KBM-7 (cell line): ENCODE results near the gene DNAH5.
"Not testable (repeated sequence)": the region's sequence is repeated elsewhere in the genome, so short reads cannot be mapped to it uniquely, and the experiment has no call there.

ENCODE experiments used
- DNase-seq: peaks from one replicate; pipeline ENCODE4 v3.0.0-alpha.2; 2015
- in situ Hi-C: fragments of 300-500 bp; cut with MboI; formaldehyde crosslinking; loops from 2 replicates; pipeline ENCODE4 v1.14.3; 2020; ENCODE audit warnings: low sequenced_read_pairs, low pct_unique_long_range_greater_than_20kb, mixed read lengths

Gene DNAH5, protein sequence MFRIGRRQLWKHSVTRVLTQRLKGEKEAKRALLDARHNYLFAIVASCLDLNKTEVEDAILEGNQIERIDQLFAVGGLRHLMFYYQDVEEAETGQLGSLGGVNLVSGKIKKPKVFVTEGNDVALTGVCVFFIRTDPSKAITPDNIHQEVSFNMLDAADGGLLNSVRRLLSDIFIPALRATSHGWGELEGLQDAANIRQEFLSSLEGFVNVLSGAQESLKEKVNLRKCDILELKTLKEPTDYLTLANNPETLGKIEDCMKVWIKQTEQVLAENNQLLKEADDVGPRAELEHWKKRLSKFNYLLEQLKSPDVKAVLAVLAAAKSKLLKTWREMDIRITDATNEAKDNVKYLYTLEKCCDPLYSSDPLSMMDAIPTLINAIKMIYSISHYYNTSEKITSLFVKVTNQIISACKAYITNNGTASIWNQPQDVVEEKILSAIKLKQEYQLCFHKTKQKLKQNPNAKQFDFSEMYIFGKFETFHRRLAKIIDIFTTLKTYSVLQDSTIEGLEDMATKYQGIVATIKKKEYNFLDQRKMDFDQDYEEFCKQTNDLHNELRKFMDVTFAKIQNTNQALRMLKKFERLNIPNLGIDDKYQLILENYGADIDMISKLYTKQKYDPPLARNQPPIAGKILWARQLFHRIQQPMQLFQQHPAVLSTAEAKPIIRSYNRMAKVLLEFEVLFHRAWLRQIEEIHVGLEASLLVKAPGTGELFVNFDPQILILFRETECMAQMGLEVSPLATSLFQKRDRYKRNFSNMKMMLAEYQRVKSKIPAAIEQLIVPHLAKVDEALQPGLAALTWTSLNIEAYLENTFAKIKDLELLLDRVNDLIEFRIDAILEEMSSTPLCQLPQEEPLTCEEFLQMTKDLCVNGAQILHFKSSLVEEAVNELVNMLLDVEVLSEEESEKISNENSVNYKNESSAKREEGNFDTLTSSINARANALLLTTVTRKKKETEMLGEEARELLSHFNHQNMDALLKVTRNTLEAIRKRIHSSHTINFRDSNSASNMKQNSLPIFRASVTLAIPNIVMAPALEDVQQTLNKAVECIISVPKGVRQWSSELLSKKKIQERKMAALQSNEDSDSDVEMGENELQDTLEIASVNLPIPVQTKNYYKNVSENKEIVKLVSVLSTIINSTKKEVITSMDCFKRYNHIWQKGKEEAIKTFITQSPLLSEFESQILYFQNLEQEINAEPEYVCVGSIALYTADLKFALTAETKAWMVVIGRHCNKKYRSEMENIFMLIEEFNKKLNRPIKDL (N-terminal part only)

DNA sequence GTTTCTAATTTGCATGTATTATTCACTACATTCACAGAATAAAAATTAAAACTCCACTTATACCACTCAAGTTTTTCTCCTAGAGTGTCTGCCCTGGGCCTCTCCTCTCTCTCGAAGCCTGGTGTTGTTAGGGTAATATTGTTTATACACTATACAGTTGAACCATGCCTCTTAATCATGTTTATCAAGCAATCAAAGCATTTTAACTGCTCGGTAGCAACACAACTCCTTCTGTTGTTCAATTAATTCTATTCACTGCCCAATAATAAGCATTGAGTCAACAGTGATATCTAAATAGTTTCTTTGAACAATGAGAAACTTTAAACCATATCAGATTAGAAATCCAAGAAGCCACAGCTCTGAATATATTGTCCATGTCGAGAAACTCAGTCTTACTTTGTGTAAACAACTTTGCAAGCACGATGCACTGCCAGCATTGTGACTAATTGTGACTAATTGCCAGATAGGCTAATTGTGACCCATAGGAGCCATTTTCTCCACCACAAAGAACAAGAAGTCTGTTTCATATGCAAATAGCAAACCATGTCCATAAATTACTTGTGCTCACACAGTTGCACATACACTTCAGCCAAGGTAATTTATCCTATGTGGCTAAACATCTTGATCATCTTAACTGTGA is at the start of gene DNAH5:
TSS of gene DNAH5 (minus strand) at position 129 of the 640 bp plus-strand sequence. CDS start 250 bp downstream, outside the sequence.
- DNase-seq, result no peak

GRCh38 chr5:13993926-13994325 is 49.4 kb upstream of the DNAH5 start:
- no peak for DNase-seq
- in situ Hi-C loops, result loop anchor here (25.0 kb wide), 2 partner anchors 268 to 643 kb away; no protein-coding TSS in a partner anchor

More for the DNA sequence above, at the start of gene DNAH5:
- in situ Hi-C loops, result no loop called here

GRCh38 chr5:13992795-13993194 is 48.3 kb upstream of the DNAH5 start:
- in situ Hi-C loops, result loop anchor here (25.0 kb wide), 2 partner anchors 270 to 645 kb away; no protein-coding TSS in a partner anchor

GRCh38 chr5:13991365-13991764 is 46.9 kb upstream of the DNAH5 start:
- in situ Hi-C loops, result loop anchor here (25.0 kb wide), 2 partner anchors 271 to 646 kb away; no protein-coding TSS in a partner anchor
- DNase-seq, result no peak

More at GRCh38 chr5:13992795-13993194, 48.3 kb upstream of the DNAH5 start:
- no peak for DNase-seq

DNA sequence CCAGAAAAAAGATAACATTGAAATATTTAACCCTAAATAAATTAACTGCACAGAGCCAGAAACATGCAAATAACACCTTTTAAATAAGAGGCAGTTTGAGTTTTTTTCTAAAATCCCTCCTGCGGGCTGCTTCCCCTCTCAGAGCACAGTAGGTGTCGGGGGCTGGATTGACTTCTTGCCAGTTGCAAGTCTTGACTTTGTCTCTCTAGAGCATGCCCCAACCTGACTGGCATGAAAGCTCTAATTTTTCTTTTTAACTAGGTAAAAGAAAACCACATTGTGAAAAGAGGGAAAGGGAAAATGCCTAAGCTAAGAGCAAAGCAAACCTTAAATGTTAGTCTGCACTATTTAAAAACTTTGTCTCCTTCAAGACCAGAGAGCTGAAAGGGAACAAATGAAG is 46.4 kb upstream of the DNAH5 start:
- in situ Hi-C loops, result loop anchor here (25.0 kb wide), 2 partner anchors 271 to 646 kb away; no protein-coding TSS in a partner anchor
- DNase-seq, result no peak

GRCh38 chr5:13989832-13990231 is 45.3 kb upstream of the DNAH5 start:
- no peak for DNase-seq
- in situ Hi-C loops, result loop anchor here (25.0 kb wide), 2 partner anchors 272 to 647 kb away; no protein-coding TSS in a partner anchor

DNA sequence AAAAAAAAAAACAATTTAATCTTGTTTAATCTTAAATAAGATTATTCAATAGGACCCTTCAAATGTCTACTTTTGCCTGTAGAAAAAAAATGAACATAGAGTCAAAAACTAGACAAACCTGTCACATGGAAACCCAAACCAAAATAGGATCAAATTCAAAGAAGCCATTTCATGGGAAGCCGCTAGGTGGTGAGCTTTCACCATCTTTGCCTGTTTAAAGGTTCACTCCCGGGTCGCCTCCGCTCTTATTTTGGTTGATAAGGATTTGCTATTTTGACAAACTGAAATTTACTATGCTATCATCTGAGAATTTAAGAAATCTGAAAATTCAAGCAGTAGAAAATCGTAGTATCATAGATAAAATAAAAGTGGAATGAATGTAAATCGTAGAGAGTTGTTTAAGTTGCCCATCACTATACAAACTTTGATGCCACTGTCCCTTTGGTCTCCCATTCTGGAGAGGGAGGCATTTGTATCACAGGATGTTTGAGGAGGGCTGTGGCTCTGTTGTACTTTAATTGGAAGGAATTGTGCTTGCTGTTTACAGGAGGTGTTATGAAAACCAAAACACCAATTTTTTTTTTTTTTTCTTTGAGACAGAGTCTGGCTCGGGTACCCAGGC is 43.5 kb upstream of the DNAH5 start:
- in situ Hi-C loops, result loop anchor here (25.0 kb wide), 2 partner anchors 274 to 649 kb away; no protein-coding TSS in a partner anchor
- DNase-seq, result peak; percentile 73

DNA sequence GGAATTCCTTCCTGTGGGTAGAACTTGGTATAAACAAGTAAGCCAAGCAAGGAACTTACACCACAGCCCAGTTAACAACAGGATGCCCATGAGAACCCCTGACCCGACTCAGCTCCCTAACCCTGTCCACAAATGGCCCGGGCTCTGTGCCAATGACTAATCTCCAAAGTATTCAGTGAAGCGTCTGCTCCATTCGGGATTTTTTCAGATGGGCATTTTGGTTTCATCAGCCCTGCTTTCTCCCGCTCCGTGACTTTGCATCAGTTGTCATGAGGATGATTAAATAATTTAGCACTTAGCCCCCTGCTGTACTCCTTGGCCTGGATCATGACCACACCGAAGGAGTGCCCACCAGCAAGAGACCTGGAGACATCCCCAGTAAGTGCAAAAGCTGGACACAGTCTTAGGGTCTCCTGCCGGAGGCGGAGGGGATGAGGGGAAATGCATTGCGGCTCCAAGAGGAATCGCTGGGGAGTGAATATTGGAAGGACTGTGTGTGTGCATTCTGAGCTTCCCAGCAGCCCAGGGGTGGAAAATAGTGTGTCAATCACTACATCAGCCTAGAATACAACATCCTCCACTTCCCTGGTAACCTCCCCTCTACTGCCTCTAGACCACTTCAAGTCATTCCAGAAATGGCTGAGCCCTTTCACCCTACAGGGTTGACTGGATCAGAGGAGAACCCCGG is 41.4 kb upstream of the DNAH5 start:
- in situ Hi-C loops, result loop anchor here (25.0 kb wide), 2 partner anchors 276 to 651 kb away; no protein-coding TSS in a partner anchor
- no peak for DNase-seq

GRCh38 chr5:13984888-13985287 is 40.4 kb upstream of the DNAH5 start:
- in situ Hi-C loops, result loop anchor here (25.0 kb wide), 2 partner anchors 277 to 652 kb away; no protein-coding TSS in a partner anchor
- DNase-seq, result not testable (repeated sequence)

DNA sequence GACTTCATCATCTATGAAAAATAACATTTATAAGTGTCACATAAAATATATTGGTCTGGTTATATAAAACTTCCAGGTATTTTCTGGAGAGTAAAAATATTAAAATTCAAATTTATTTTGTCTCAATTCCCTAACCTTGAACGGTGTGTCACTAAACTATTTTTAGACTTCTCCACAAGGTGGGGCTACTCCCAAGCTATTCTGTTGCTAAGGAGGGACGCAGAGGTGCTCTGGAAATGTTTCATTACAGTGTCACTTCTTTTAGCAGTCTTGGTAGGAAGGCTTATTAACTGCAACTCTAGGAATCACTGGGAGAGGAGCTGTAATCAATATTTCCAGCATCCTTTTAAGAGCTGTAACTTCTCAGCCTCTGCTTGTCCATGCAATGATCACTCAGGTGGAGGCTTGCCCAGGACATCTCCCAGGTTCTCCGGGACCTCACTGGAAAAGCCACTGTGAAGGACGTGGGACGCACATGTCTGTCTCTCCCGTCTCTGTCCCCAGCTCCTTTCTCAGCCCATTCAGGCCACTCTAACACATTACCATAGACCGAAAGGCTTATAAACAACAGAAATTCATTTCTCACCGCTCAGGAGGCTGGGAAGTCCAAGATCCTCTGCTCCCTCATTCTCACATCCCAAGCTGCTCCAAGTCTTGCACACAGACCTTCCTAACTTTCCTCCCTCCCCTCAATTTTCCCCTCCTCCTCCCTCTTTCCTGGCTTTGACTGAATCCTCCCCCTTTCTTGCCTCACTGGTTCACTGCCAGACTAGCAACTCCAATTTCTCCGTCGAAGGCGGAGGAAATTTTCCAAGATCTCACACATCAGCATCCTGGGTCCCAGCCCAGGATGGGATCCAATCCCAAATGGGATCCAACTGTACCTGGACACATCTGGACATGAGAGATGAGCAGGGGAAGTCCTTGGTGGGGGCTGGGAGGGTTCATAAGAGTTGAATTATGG is 32.7 kb upstream of the DNAH5 start:
- in situ Hi-C loops, result loop anchor here (25.0 kb wide), 2 partner anchors 285 to 660 kb away; no protein-coding TSS in a partner anchor
- DNase-seq, result peak; percentile 26

DNA sequence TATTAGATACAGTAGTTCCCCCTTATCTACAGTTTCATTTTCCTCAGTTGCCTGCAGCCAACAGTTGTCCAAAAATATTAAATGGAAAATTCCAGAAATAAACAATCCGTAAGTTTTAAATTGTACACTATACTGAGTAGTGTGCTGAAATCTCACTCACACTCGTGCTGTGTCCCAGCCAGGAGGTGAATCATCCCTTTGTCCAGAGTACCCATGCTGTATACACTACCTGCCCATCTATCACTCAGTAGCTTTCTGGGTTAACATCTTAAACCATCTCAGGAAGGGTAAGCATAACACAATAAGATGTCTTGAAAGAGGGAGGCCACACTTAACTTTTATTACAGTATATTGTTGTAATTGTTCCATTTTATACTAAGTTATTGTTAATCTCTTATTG is 31.7 kb upstream of the DNAH5 start:
- no peak for DNase-seq
- in situ Hi-C loops, result loop anchor here (25.0 kb wide), 2 partner anchors 286 to 661 kb away; no protein-coding TSS in a partner anchor

DNA sequence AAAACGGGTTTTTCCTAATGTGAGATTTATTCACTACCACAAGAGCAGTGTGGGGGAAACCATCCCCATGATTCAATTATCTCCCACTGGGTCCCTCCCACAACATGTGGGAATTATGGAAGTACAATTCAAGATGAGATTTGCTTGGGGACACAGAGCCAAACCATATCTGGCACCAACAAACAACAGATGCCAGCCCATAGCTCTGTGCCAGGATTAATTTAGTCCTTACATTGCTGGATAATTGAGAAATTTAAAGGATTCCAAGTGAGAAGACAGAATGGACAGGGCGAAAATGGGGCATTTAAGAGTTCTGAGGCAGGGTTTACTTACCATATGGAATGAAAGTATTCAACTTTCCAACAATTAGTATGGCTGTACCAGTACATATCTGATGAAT is 30.8 kb upstream of the DNAH5 start:
- DNase-seq, result no peak
- in situ Hi-C loops, result loop anchor here (25.0 kb wide), 2 partner anchors 287 to 662 kb away; no protein-coding TSS in a partner anchor

DNA sequence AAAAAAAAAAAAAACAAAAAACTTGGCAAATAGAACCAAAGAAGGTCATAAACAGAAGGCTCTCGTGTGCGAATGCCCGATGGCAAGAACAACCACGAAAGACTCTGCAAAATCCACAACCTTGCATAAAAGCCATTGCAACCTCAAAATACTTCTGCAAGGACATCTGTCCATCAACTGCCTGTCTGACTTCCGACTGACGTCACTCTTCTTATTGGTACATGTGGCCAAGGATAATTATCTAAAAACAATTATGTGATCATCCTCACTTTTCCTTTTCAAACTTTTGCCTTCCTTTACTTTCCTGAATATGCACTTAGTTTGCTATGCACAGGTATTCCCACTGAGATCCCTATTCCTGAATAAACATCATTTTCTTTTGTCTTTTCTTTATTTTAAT is 29.2 kb upstream of the DNAH5 start:
- no peak for DNase-seq
- in situ Hi-C loops, result no loop called here

DNA sequence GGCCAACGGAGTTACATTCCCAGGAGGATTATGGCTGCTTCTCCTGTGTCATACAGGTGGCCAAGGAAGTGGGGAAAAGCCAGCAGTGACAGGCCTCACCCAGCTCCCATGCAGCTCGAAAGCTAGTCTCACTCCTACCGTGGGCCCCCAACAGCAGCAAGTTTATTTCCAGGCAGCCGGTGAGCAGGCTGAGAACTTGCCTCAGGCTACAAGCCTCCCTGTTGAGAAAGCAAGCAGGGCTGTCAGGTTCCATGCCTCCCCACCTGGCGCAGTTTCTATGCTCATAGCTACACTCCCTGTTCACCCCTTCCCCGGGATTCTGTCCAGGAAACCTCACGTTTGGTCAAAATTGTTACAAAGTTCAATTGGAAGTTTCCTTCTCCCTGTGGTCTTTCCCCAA is 27.5 kb upstream of the DNAH5 start:
- DNase-seq, result no peak
- in situ Hi-C loops, result no loop called here

GRCh38 chr5:13957032-13957645 is 12.7 kb upstream of the DNAH5 start:
- in situ Hi-C loops, result no loop called here
- peak; percentile 60 for DNase-seq

DNA sequence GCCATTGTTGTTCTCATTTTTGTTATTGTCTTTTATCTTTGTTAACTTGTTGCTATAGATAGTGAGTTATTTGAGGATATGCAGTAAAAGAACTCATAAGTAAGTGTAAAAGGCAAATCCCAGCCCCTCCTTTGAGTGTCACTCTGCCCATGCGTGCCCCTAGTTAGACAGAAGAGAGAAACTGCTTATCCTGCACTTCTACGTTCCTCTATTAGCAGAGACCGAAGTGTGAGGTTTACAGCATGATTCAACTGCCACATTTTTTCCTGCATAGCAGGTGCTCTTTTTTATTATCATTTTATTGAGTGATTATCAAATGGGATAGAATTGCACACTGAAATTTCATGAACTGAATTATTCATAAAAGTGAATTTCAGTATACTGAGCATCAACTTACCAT is 12.0 kb upstream of the DNAH5 start:
- in situ Hi-C loops, result no loop called here
- DNase-seq, result no peak
